Central memory CD8-positive, alpha-beta T cell (primary cell): Measurements from ENCODE around the gene SLC16A12.

Experiments
- ATAC-seq: fragments of 150-1000 bp; cut with Tn5 transposase; replicated peaks from 2 replicates; pipeline ENCODE4 v1.10.0; 2022; ENCODE audit warnings: mild to moderate bottlenecking, moderate FRiP score, moderate number of reproducible peaks; ENCODE audit not compliant: poor library complexity, severe bottlenecking; ENCODE audit errors: extremely low read depth
- DNase-seq, 2 donors: peaks; one replicate each; pipeline ENCODE4 v3.0.0; 2021; ENCODE audit warnings: low spot score in 2 of 2
- H3K27ac Mint-ChIP-seq: one replicate; pipeline ENCODE4 v1.8.0; 2022; ENCODE audit warnings: low read depth, mild to moderate bottlenecking, moderate library complexity, mixed read lengths
- H3K27me3 Mint-ChIP-seq: one replicate; pipeline ENCODE4 v1.8.0; 2022; ENCODE audit warnings: mixed read lengths
- H3K36me3 Mint-ChIP-seq: one replicate; pipeline ENCODE4 v1.8.0; 2022; ENCODE audit warnings: mild to moderate bottlenecking, moderate library complexity, mixed read lengths; ENCODE audit not compliant: insufficient read depth
- H3K4me1 Mint-ChIP-seq: one replicate; pipeline ENCODE4 v1.8.0; 2022; ENCODE audit warnings: mixed read lengths
- H3K4me3 Mint-ChIP-seq: one replicate; pipeline ENCODE4 v1.8.0; 2022; ENCODE audit warnings: mild to moderate bottlenecking, moderate library complexity, mixed read lengths
- H3K9me3 Mint-ChIP-seq: one replicate; pipeline ENCODE4 v1.8.0; 2022; ENCODE audit warnings: mixed read lengths

Gene SLC16A12

GRCh38 chr10:89442289-89442688 lies 93.1 kb downstream of the SLC16A12 start:
- peaks cover 77% of the 10 kb centered on the region for H3K27me3 Mint-ChIP-seq
- no peak for ATAC-seq
- H3K9me3 Mint-ChIP-seq, result no peaks in the 10 kb centered on the region
- no peaks in the 10 kb centered on the region for H3K4me1 Mint-ChIP-seq
- no peak overlapping the region for H3K27ac Mint-ChIP-seq
- no peak for DNase-seq
- H3K4me3 Mint-ChIP-seq, result no peak overlapping the region
- H3K36me3 Mint-ChIP-seq, result no peaks in the 10 kb centered on the region

GRCh38 chr10:89440226-89441009 lies 95.0 kb downstream of the SLC16A12 start:
- DNase-seq, result no peak
- ATAC-seq, result no peak
- Mint-ChIP-seq H3K27me3 (peaks cover 78% of the 10 kb centered on the region), H3K4me3 (no peak overlapping the region), H3K4me1 (no peaks in the 10 kb centered on the region), H3K9me3 (no peaks in the 10 kb centered on the region), H3K27ac (no peak overlapping the region), H3K36me3 (no peaks in the 10 kb centered on the region)

- Mint-ChIP-seq H3K27ac (no peak overlapping the region), H3K27me3 (peaks cover 90% of the 10 kb centered on the region), H3K4me3 (no peak overlapping the region), H3K36me3 (no peaks in the 10 kb centered on the region), H3K4me1 (no peaks in the 10 kb centered on the region), H3K9me3 (no peaks in the 10 kb centered on the region)
- DNase-seq (no peak), ATAC-seq (no peak)
Measured at GRCh38 chr10:89438525-89438924, 96.9 kb downstream of the SLC16A12 start.

- H3K9me3 Mint-ChIP-seq, result no peaks in the 10 kb centered on the region
- DNase-seq (no peak), ATAC-seq (no peak)
- H3K27me3 Mint-ChIP-seq, result peaks cover 50% of the 10 kb centered on the region
- no peaks in the 10 kb centered on the region for H3K36me3 Mint-ChIP-seq
- no peak overlapping the region for H3K4me3 Mint-ChIP-seq
- no peak overlapping the region for H3K27ac Mint-ChIP-seq
- H3K4me1 Mint-ChIP-seq, result no peaks in the 10 kb centered on the region
Measured at GRCh38 chr10:89431977-89432376, 103.4 kb downstream of the SLC16A12 start.

- H3K27ac Mint-ChIP-seq, result no peak overlapping the region
- peaks cover 20% of the 10 kb centered on the region for H3K27me3 Mint-ChIP-seq
- peaks cover 3% of the 10 kb centered on the region for H3K36me3 Mint-ChIP-seq
- no peaks in the 10 kb centered on the region for H3K9me3 Mint-ChIP-seq
- DNase-seq (no peak), ATAC-seq (no peak)
- no peak overlapping the region for H3K4me3 Mint-ChIP-seq
- H3K4me1 Mint-ChIP-seq, result no peaks in the 10 kb centered on the region
Measured at GRCh38 chr10:89428877-89429276, 106.5 kb downstream of the SLC16A12 start.

- no peaks in the 10 kb centered on the region for H3K4me1 Mint-ChIP-seq
- H3K4me3 Mint-ChIP-seq, result no peak overlapping the region
- H3K36me3 Mint-ChIP-seq, result peaks cover 3% of the 10 kb centered on the region
- no peak for ATAC-seq
- no peak for DNase-seq
- no peaks in the 10 kb centered on the region for H3K9me3 Mint-ChIP-seq
- H3K27me3 Mint-ChIP-seq, result peaks cover 8% of the 10 kb centered on the region
- no peak overlapping the region for H3K27ac Mint-ChIP-seq
Measured at GRCh38 chr10:89427629-89428028, 107.8 kb downstream of the SLC16A12 start.

- peaks cover 3% of the 10 kb centered on the region for H3K36me3 Mint-ChIP-seq
- no peak overlapping the region for H3K4me3 Mint-ChIP-seq
- peaks cover 8% of the 10 kb centered on the region for H3K27me3 Mint-ChIP-seq
- H3K9me3 Mint-ChIP-seq, result no peaks in the 10 kb centered on the region
- ATAC-seq, result peak; percentile 56
- H3K27ac Mint-ChIP-seq, result no peak overlapping the region
- H3K4me1 Mint-ChIP-seq, result no peaks in the 10 kb centered on the region
- DNase-seq, result no peak
Measured at GRCh38 chr10:89426230-89426868, 109.0 kb downstream of the SLC16A12 start.

- DNase-seq, result no peak
- no peaks in the 10 kb centered on the region for H3K9me3 Mint-ChIP-seq
- H3K27ac Mint-ChIP-seq, result no peak overlapping the region
- no peak overlapping the region for H3K4me3 Mint-ChIP-seq
- peaks cover 8% of the 10 kb centered on the region for H3K27me3 Mint-ChIP-seq
- ATAC-seq, result no peak
- peaks cover 8% of the 10 kb centered on the region for H3K36me3 Mint-ChIP-seq
- H3K4me1 Mint-ChIP-seq, result no peaks in the 10 kb centered on the region
Measured at GRCh38 chr10:89425000-89425399, 110.4 kb downstream of the SLC16A12 start.

- no peak overlapping the region for H3K4me3 Mint-ChIP-seq
- H3K27me3 Mint-ChIP-seq, result no peaks in the 10 kb centered on the region
- H3K27ac Mint-ChIP-seq, result no peak overlapping the region
- peaks cover 15% of the 10 kb centered on the region for H3K36me3 Mint-ChIP-seq
- H3K4me1 Mint-ChIP-seq, result peaks cover 24% of the 10 kb centered on the region
- DNase-seq, result no peak
- H3K9me3 Mint-ChIP-seq, result no peaks in the 10 kb centered on the region
- no peak for ATAC-seq
Measured at GRCh38 chr10:89421018-89421476, 114.3 kb downstream of the SLC16A12 start.

GRCh38 chr10:89419548-89419947 lies 115.8 kb downstream of the SLC16A12 start:
- no peaks in the 10 kb centered on the region for H3K9me3 Mint-ChIP-seq
- H3K27ac Mint-ChIP-seq, result no peak overlapping the region
- DNase-seq (no peak), ATAC-seq (no peak)
- no peaks in the 10 kb centered on the region for H3K27me3 Mint-ChIP-seq
- H3K36me3 Mint-ChIP-seq, result peaks cover 21% of the 10 kb centered on the region
- H3K4me1 Mint-ChIP-seq, result peaks cover 34% of the 10 kb centered on the region
- H3K4me3 Mint-ChIP-seq, result no peak overlapping the region

GRCh38 chr10:89416465-89416864 lies 118.9 kb downstream of the SLC16A12 start:
- Mint-ChIP-seq H3K27ac (peak overlapping the region; percentile 96), H3K4me1 (peaks cover 40% of the 10 kb centered on the region)
- no peak for ATAC-seq

GRCh38 chr10:89414879-89415821 lies 120.2 kb downstream of the SLC16A12 start:
- no peak for DNase-seq
- peak overlapping the region; percentile 96 for H3K27ac Mint-ChIP-seq

More at GRCh38 chr10:89416465-89416864, 118.9 kb downstream of the SLC16A12 start:
- Mint-ChIP-seq H3K27me3 (no peaks in the 10 kb centered on the region), H3K9me3 (no peaks in the 10 kb centered on the region), H3K36me3 (peaks cover 30% of the 10 kb centered on the region), H3K4me3 (peak overlapping the region; percentile 93)
- DNase-seq, result no peak

More at GRCh38 chr10:89414879-89415821, 120.2 kb downstream of the SLC16A12 start:
- peak overlapping the region; percentile 93 for H3K4me3 Mint-ChIP-seq
- H3K4me1 Mint-ChIP-seq, result peaks cover 49% of the 10 kb centered on the region
- no peaks in the 10 kb centered on the region for H3K27me3 Mint-ChIP-seq
- peak; percentile 42 for ATAC-seq
- H3K36me3 Mint-ChIP-seq, result peaks cover 26% of the 10 kb centered on the region
- no peaks in the 10 kb centered on the region for H3K9me3 Mint-ChIP-seq
